GM18909 (cell line): ENCODE measurements around the gene STIM2.
"Not testable (repeated sequence)": the region's sequence is repeated elsewhere in the genome, so short reads cannot be mapped to it uniquely, and the experiment has no call there.

ENCODE experiments used
- ATAC-seq: cut with Tn5 transposase; IDR thresholded peaks from one replicate; pipeline ENCODE4 v1.9.1; 2021; ENCODE audit warnings: mild to moderate bottlenecking; ENCODE audit not compliant: unreplicated experiment, poor library complexity

STIM2 gene

DNA sequence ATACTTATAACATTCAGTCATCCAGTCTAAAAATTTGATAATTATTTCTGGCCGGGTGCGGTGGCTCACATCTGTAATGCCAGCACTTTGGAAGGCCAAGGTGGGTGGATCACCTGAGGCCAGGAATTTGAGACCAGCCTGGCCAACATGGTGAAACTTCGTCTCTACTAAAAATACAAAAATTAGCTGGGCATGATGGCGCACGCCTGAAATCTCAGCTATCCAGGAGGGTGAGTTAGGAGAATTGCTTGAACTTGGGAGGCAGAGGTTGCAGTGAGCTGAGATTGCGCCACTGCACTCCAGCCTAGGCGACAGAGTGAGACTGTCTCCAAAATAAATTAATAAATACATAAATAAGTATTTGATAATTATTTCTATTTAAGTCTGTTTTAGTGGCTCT is 34.2 kb downstream of the STIM2 start:
- not testable (repeated sequence) for ATAC-seq

DNA sequence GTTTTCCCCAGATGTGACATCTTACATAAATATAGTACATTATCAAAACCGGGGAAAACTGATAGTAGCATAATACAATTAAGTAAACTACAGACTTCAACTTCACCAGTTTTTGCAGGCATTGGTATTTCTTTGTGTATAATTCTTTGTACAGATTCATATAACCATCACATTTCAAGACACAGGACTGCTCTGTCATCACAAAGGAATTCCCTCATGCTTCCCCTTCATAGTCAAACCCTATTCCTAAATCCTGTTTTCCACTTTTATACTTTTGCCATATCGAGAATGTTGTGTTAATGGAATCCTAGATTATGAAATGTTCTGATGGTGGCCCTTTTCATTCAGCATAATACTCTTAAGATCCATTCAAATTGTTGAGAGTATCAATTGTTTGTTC is 36.0 kb downstream of the STIM2 start:
- ATAC-seq = no peak

GRCh38 chr4:26899991-26900390 is 39.4 kb downstream of the STIM2 start:
- no peak for ATAC-seq

GRCh38 chr4:26900765-26901164 is 40.1 kb downstream of the STIM2 start:
- no peak for ATAC-seq

- no peak for ATAC-seq
Observed at GRCh38 chr4:26905172-26905571, 44.5 kb downstream of the STIM2 start.

DNA sequence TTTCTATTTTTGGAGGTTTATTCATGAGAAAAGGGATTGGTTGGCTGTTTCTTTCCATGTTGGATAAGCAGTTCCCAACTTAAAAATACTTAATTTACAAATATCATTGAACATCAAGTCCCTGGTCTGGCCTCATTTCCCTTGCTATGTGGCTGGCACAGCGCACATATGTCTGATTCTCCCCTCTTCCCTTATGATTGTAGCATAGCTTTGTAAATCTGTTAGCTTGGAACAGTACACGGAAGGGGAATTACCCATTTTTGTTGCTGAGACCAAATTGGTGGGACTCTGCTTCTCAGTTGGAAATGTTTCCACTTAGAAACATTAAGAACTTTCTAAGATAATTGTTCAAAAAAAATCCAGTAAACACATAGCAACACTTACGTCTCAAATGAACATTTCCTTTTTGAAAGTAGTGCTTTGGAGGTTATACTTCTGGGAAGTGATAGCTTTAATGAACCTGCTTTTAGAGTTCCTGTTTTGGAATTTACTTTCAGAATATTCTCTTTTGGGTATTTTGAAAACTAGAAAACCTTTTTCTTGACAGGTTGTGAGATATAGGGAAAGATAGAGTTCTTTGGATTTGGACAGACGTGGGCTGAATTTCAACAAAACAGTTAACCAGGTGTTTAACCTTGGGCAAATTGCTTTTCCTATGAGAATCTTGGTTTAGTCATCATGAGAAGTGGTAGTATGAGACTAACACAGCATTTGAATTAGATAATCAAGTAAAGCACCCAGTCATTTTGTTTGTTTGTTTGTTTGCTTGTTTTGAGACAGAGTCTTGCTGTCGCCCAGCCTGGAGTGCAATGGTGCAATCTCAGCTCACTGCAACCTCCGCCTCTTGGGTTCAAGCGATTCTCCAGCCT is 47.3 kb downstream of the STIM2 start:
- no peak for ATAC-seq

DNA sequence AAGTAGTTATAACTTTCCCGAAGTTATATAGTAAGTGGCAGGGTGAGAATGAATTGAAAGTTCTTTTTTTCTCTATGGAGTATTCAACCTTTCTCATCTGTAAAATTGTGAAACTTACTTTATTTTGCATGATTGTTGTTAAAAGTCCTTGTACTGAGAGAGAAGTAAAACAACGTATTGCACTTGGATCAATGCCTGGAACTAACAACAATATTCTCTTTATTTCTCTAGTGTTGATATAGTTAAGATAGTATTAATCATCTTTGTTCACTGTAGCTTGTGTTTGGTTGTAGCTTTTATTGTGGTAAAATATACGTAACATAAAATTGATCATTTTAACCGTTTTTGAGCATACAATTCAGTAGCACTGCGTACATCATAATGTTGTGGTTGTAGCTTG is 48.7 kb downstream of the STIM2 start:
- ATAC-seq = no peak

GRCh38 chr4:26911254-26911653 is 50.6 kb downstream of the STIM2 start:
- ATAC-seq = no peak

DNA sequence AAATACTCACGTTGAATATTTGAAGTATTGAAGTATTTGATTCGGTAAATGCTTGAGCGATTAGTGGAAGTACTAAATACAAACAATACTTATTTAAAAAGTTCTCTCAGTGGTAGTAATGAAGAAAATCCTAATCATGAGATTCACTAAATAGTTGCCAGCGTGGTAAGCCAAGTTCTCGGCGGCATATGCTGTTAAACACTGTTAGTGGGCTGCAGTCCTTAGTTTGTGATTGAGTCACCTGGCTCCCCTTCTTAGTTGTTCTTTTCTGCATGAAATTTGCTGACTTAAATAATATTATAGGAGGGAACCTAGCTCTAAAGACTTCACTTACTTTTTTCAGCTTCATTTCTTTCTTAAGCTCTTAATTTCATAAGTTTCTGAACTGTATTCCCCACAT is 51.4 kb downstream of the STIM2 start:
- ATAC-seq = no peak

DNA sequence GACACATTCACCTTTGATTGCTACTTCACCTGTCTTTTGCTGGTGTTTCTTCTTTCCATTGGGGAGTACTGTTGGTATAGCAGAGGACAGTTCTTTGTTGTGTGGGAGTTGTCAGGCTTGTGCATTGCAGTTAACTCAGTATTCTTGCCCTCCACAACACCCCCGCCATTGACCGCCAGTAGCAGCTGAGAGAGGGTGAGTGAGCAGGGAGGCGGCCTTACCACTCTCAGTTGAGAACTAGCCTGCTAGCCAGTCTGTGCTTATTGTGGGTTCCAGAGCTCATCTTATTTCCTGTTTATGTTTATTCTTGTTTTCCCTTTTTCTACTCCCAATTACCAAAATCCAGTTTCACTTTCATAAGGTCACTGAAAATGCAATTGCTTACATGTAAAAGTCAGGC is 52.2 kb downstream of the STIM2 start:
- peak; percentile 80 for ATAC-seq

DNA sequence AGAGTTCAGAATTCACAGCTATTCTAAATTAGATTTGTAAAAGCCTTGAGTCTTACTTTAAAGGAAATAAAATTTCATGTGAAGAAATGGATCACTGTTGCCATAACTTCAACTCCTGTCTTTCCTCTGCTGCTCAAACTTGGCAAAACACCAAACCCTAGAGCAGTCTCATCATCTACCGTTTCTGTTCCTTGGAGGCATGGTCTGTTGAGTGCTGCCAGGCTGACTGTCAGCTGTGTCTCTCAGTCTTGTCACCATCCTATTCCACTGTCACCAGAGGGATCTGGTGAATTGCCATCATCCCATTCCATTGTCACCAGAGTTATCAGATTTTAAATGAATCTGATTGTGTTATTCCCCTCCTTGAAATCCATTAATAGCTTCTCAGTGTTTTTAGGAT is 55.6 kb downstream of the STIM2 start:
- no peak for ATAC-seq

- ATAC-seq = no peak
Observed at GRCh38 chr4:26930964-26931363, 70.3 kb downstream of the STIM2 start.

DNA sequence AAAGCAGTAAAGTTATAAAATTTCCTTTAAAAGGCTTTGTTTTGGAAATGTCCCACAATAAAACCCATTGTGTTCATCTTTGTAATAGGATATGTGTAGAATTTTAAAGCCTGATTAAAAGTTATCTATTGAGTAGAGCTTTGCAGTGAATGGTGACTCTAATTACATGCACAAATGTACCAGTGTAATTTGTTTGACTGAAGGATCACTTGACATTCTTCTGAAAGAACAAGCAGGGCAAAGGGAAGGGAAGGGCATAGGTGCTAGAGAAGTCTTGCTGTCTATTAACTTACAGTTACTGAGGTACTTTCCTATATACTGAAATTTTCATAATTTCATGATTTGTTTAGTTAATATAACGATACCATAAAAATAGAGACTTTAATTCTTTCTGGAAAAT is 70.8 kb downstream of the STIM2 start:
- ATAC-seq = no peak

- no peak for ATAC-seq
Observed at GRCh38 chr4:26931966-26932365, 71.3 kb downstream of the STIM2 start.

- no peak for ATAC-seq
Observed at GRCh38 chr4:26935397-26935796, 74.8 kb downstream of the STIM2 start.

GRCh38 chr4:26936284-26937065 is 75.8 kb downstream of the STIM2 start:
- ATAC-seq = no peak

- peak; percentile 82 for ATAC-seq
Observed at GRCh38 chr4:26937139-26937538, 76.5 kb downstream of the STIM2 start.

DNA sequence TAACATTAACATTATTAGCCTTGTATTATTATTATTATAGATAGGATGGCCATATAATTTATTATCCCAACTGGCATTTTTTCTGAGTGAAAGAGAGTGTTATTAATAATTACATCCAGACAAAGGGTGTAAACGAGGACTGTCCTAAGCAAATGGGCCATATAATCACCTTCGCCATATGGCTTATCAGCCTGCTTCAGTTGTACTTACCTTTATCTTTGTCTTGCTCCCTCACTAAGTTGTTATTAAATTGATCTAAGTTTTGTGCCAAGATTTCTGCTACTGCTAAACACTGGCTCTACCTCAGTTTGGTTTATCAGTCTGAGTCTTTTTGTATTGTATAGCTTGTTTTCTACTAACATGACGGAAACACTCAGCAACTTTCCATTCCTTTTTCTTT is 76.9 kb downstream of the STIM2 start:
- ATAC-seq = no peak

DNA sequence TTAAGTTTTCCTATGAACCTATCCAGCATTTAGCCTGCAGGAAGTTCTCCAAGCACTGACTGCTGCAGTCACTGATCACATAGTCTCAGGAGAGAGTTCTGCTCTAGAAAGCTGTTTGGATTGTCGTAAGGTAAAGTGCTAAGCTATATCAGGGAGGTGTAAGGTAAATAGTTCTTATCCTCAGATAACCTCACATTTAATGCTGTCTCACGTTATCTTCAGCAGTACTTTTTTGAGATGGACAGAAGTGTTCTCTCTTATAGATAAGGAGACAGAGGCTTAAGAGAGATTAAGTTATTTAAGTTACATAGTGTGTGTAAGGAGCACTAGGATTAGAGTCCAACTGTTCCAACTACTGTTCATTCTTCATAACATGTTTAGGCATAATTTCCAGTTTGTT is 77.9 kb downstream of the STIM2 start:
- ATAC-seq = no peak

DNA sequence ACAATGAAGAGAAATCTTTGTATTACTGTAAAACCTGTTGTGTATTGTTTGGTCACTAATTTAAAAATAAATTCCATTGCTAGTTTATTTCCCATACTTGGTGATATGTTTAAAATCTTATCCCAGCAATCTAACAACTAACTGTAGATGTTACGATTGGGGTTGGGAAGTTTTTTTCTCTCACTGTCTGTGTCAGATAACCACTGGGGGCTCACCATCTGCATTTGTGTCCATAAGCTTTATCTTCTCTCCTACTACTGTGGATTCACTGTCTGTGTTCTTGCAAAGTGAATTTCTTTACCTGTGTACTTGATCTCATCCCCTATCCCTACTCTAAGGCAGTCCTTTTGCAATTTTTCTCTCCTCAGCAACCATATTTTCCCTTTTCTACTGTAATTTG is 81.3 kb downstream of the STIM2 start:
- no peak for ATAC-seq

GRCh38 chr4:26942871-26943270 is 82.2 kb downstream of the STIM2 start:
- ATAC-seq = no peak

DNA sequence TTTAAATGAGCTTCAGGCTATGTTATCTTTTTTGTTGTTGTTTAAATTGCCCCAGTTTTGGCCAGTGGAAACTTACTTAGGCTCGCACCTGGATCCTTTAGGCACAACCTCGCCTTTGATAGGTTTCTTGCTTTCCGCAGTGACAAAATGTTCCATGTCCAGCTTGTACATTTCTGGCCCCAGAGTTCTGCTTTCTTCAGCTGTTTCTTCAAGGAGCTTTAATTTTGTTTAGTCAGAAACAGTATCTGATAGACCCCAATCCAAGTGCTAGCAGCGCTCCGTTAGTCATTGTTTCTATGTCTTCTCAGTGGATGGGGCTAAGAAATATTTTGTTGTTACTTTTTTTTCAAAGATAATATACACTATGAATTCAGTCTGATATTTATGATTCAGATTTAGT is 82.8 kb downstream of the STIM2 start:
- ATAC-seq = no peak
